ENCODE measurements around the gene PLEKHG7.
"Not testable (repeated sequence)": the region's sequence is repeated elsewhere in the genome, so short reads cannot be mapped to it uniquely, and the experiment has no call there.

Gene PLEKHG7, protein sequence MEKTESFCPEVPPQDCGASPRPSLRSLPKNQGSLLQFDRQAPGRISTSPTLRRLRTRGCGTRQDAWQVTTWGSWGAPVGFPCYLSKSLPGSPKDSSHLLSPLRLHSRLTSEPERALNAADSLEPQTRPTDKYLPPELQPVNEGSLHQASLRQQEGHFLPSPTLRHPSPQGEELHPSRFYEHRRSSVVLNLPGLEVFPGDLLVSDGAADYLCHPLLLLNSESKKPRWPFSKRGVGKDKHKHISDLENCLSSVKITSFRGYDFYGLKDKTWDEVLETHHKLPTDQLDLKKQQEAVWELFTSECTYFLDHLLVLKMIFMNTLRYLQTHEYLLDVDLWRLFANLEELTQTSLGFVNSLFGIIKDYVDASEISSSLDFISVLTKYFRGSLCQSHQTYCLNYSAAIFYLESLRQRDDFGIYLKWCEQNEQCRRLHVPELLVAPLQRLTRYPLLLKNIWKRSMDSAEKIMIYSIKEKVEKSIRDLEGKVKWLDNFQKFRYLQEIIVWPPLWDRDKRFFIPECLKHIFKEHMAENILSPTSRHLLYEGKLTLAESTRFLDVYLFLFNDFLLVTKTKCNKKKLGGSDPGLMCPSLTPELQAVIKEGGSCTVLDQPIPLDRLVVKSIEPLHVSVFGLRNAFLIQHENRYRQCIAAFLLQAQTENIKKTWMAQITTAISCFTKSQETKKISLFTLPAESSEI

DNA sequence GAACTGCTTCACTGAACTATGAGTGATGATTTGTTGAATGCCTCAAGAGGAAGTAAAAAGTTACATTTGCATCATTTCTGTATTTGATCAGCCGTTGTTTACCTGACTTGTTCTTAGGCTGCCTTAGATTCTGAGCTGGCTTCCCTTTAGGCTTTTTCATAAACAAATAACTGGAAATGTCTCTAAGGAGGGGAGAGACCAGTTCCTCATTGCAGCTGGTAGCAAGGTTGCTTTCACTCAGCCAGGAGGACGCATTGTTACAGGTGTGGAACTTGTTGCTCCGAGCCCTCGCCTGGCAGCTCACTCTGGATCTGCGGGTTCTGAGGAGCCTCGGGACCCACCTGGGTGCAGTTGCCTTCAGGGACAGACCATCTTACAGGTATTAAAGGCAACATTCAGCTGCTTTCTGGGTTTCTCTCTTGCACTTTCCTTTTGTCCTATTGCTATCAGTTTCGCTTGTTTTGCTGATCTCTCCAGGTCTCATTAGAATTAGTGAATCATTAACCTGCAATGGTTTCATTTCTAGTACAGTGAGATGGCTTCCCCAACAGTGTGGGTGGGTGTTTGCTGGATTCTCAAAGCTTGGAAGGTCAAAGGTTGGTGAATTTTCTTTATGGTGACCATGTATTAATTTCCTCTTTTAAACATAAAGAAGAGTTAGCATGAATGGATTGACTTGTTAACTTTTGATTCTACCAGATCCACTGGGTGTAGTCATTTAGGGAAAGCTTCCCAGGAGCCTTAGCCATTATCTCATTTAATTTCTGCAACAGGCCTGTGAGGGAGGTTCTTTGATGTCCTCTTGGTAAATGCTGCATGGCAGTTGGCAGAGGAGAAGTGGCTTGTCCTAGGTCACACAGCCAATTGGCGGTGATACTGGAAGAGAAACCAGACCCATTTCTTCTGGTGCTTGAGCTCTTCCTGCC is at the start of gene PLEKHG7:
Gene PLEKHG7, plus strand, starts transcription at position 236 of the 926 bp plus-strand sequence. CDS start 3,643 bp downstream, outside the sequence.
- DNase-seq (ENCODE audit: low read depth in 2 of 3, low spot score in 1 of 3): no peak

DNA sequence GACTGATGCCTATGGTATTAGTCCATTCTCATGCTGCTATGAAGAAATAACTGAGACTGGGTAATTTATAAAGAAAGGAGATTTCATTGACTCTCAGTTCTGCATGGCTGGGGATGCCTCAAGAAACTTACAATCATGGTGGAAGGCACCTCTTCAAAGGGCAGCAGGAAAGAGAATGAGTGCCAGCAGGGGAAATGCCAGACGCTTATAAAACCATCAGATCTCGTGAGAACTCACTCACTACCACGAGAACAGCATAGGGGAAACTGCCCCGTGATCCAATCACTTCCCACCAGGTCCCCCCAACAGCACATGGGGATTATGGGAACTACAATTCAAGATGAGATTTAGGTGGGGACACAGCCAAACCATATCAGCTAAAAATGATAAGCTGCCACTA is 48.5 kb upstream of the PLEKHG7 start:
- not testable (repeated sequence) for DNase-seq (ENCODE audit: low read depth in 2 of 3, low spot score in 1 of 3)

DNA sequence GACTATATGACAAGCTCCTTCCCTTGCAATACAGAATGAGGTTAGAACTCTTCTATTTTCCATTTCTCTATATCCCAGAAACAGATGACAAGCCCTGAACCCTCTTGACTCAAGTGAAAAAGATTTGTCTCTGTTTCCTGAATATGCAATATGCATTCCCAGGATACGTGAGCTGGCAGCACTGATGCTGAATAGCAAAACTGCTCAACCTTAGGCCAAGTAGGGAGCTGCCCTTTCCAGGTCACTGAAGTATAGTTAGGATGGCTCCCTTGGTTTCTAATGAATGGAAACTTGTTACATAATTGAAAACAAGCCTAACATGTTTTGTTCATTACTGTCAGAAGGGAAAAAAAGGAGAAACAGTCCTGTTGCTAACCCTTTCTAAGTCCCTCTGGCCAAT is 47.9 kb upstream of the PLEKHG7 start:
- DNase-seq (ENCODE audit: low read depth in 2 of 3, low spot score in 1 of 3): no peak

DNA sequence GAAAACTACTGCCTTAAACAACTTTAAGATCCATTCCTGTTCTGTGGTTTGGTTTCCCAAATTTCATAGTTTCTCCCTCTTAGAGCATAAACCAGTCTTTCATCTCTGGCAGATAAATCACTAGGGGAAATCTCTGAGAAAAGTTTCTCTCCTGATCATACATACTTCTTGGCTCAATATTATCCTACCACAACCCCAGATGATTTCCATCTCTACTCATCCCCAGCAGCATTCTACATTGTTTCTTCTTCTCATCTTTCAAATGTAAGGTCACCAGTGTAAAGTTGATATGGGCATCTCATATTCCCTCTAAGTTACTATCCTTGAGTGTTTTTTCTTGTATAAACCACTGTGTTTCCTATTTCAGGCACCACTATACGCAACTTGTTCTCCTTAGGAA is 45.9 kb upstream of the PLEKHG7 start:
- no peak for DNase-seq (ENCODE audit: low read depth in 2 of 3, low spot score in 1 of 3)

DNA sequence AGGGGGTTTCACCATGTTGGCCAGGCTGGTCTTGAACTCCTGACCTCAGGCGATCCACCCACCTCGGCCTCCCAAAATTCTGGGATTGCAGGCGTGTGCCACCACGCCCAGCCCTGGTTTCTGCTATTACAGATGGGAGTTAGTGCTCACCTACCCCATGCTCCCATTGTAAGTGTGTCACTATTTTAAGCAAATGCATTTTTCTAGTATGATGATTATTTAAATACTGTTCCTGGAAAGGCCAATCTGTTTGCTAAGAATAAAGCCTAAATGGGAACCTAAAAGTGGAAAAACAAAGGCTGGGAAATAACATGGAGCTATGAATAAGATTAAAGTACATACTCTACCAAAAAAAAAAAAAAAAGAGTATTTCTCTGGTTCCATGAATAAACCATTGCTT is 45.0 kb upstream of the PLEKHG7 start:
- no peak for DNase-seq (ENCODE audit: low read depth in 2 of 3, low spot score in 1 of 3)

DNA sequence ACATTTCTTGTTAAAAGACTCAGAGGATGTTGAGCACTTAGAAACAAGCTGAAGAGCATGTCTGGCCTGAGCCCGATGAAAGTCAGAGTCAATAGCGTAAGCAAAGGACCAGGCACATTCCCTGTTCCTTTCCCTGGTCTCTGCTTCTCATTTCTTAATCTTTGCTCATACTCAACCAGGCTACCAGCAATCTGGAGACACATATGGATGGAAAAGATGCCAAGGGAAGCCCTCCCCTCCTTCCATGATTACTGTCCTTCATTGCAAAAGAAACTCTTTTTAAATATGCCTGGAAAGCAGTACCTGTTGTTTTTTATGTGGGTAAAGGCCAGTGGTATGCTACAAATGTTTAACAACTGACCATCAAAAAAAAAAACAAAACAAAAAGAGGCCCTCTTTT is 44.2 kb upstream of the PLEKHG7 start:
- DNase-seq (ENCODE audit: low read depth in 2 of 3, low spot score in 1 of 3): no peak

DNA sequence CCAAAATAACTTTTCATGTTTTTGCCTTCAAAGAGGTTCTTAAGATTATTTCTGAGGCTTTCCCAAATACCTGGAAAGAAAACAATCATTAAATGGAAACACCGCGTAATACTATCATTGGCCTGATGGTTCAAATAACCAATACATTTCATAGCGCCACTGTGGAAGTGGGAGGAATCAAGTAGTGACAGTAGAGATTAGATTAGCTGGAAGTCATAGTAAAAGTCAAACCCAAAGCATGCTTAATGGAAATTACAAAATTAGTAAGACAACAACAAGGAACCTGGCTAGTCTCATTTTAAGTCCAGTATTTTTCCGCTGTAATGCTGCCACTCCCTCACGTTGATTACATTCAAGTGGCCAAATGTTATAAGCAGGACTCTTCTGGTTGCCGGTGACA is 41.5 kb upstream of the PLEKHG7 start:
- DNase-seq (ENCODE audit: low read depth in 2 of 3, low spot score in 1 of 3): no peak

DNA sequence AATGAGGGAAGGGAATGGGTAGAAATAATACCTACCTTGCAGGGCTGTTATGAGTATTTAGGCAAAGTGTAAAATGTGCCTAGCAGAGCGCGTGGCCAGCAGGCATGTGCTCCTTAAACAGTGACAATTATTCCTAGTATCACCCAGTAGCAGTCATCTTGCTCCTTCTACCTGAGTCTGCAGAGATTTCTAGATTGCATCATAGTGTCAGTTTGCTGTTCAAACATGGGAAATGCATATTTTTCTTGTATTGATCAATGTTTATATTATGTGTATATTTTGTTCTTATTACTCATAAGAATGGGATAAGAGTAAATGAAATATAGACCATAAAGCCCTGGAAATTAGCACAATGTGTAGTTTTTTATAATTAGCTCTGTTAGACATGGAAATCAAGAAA is 37.3 kb upstream of the PLEKHG7 start:
- DNase-seq (ENCODE audit: low read depth in 2 of 3, low spot score in 1 of 3): no peak

DNA sequence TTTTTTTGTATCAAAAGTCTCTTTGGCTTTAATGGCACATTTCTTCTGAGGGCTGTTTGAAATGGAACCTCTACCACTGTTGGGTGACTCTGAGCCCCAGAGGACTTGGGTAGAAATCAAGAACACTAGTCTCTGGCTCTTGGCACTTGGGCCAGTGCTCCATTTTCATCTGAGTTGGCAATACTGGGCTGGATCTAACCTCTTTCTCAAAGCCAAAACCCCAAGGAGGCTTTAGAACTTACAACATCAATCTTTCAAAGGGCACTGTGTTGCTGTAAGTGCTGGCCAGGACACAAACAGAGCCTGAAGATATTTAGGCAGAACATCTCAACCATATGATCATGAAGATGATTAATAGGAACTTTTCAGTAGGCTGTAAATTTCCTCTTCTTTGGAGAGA is 34.0 kb upstream of the PLEKHG7 start:
- DNase-seq (ENCODE audit: low read depth in 2 of 3, low spot score in 1 of 3): no peak

DNA sequence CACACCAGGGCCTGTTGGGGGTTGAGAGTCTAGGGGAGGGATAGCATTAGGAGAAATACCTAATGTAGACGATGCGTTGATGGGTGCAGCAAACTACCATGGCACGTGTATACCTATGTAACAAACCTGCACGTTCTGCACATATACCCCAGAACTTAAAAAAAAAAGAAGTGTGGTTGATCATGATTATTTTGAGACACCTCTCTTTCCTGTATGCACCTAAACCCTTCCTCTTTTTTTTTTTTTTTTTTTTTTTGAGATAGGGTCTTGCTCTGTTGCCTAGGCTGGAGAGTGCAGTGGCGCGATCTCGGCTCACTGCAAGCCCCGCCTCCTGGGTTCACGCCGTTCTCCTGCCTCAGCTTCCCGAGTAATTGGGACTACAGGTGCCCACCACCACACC is 31.3 kb upstream of the PLEKHG7 start:
- not testable (repeated sequence) for DNase-seq (ENCODE audit: low read depth in 2 of 3, low spot score in 1 of 3)

DNA sequence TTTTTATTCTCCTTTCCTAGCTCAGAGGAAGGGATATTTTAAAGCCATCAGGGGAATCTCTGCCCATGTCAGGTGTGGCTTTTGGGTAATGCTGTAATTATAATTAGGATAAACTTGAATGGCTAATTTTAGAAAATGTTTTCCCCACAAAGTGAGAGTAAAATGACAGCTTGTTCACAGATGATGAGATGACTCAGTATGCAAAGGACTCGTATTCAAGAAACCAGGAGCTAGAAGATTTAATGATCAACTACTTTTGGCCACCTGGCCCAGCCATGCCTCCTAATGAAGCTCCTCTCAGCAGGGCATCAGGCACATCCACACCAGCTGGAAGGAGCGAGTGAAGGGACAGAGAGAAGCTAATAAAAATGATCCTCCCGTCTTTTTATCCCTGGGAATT is 29.0 kb upstream of the PLEKHG7 start:
- DNase-seq (ENCODE audit: low read depth in 2 of 3, low spot score in 1 of 3): no peak

DNA sequence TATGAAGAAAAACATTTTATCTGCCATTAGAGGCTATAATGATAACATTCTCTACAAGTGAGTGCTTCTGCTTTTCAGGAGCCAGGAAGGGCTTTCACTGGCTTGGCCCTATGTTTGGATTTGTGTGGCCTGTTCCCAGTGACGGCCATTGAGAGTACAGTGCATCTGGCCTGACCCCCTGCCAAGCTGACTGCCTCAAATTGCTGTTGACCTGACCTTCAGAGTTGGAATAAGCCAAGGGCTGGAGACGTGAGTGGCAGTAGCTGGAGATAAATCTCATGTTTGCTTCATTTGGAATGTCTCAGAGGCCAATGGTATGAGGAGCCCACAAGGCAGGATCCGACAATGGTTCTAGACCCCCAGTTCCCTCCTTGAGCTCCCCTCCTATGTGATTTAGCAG is 28.3 kb upstream of the PLEKHG7 start:
- no peak for DNase-seq (ENCODE audit: low read depth in 2 of 3, low spot score in 1 of 3)

DNA sequence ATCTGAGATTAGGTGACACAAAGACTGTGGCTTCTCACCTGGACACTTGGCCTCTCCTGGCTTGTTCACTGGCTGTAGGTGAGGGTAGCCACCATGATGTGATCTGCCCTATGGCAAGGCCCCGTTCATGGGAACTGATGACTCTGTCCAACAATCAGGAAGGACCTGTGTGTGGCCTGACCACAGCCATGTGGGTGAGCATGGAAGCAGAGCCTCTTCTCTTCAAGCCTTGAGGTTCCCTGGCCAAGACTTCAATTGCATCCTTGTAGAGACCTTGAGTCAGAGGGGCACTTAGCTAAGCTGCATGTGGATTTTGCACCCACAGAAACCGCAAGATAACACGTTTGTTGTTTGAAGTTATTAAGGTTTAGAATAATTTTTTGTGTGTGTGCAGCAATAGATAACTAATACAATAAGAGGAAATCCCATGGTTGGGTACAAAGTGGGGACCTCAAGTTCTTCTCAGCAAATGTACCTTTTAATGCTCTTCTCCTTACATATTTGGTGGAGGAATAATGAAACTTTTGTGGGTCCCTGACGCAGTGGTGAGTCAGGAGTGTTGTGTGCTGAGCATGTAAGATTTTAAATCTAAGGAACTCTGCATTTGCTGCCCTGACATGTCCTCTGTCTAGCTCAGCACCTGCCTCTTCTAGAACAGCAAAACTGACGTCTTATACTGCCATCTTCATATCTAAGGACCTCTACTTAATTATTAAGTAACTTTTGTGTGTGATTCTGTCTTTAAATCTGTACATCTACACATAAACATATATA is 27.5 kb upstream of the PLEKHG7 start:
- DNase-seq (ENCODE audit: low read depth in 2 of 3, low spot score in 1 of 3): no peak

DNA sequence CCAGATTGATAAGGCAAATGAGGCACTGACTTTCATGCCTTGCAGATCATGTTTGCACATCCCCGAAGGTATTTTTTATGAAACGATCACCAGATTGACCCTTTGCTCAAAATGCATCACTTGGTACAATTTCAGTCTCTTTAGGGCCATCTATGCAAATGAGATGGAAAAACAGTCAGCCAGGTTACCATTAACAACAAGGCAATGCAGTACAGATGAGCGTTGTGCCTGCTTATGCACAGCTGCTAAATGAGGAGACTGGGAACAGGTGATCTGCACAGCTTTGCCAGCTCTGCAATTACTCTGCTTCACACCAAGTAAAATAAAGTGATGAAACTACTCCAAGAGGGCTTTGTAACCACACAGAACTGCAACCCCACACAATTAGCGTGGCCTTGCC is 26.1 kb upstream of the PLEKHG7 start:
- DNase-seq (ENCODE audit: low read depth in 2 of 3, low spot score in 1 of 3): no peak

DNA sequence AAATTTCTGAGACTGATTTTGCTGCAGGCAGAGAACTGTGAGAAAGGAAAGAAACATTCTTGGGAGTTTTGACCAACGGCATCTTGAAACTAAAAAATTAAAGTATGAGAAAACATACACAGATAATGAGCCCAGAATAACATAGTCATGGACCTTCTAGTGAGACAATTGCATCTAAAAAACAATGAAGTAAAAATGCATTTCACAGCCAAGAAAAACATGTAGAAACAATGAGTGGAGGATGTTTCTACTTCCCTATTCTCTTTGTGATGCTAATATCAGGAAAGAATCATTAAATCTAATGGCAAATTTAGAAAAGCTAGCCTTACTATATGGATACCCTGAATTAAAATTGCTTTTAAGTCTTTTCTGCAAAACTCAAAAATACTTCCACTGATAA is 12.2 kb upstream of the PLEKHG7 start:
- no peak for DNase-seq (ENCODE audit: low read depth in 2 of 3, low spot score in 1 of 3)

DNA sequence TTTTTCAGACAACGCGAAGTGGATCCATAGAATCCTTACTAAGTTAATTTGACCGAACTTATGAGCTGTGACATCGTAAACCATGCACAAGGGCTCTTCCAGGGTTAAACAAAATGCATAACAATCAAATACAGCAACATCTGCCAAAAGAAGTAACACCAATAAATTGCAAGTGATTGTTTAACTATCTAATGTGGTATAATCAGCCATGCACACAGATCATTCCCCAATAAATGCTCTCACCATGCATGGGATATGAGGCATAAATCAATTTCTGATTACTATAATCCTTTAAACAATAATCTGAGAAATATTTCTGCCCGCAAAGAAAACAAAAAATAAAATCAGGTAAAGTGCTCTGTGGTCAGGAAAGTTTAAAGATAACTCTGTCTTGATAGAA is 7.7 kb upstream of the PLEKHG7 start:
- DNase-seq (ENCODE audit: low read depth in 2 of 3, low spot score in 1 of 3): no peak

DNA sequence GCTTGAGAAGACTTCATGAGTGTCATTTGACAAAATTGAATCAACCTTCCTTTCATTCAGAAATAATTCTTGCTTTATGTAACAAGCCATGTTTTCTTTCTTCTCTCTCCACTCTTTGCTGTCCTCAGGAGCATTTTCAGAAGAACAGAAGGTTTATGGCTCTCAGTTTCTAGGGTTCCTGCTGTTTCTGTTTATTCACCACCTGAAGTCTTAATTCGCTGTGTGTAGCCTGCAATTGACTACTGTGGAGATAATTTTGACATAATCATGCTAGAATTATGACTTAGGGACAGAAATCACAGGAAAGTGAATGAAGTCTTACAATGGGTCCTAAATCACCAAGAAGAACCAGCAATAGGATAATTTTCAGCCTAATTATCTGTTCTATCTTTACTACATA is 7.2 kb upstream of the PLEKHG7 start:
- no peak for DNase-seq (ENCODE audit: low read depth in 2 of 3, low spot score in 1 of 3)

DNA sequence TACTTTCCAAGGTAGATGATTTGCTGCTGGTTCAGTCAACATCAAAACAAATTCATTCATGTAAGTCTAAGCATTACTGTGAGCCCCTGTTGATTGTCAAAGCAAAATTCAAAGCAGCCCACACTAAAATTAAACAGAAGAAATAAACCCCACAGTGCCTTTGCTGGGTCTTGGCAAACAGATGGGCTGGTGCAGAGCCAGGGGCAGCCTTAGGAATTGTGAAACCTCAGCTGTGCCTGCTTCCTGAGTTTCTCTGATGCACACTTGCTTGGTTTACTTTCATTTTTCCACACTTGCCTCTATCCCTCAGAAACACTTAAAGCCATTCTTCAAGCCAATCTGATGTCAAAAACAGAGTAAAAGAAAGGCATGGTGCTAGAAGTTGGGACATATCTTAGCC is 6.6 kb upstream of the PLEKHG7 start:
- DNase-seq (ENCODE audit: low read depth in 2 of 3, low spot score in 1 of 3): no peak

DNA sequence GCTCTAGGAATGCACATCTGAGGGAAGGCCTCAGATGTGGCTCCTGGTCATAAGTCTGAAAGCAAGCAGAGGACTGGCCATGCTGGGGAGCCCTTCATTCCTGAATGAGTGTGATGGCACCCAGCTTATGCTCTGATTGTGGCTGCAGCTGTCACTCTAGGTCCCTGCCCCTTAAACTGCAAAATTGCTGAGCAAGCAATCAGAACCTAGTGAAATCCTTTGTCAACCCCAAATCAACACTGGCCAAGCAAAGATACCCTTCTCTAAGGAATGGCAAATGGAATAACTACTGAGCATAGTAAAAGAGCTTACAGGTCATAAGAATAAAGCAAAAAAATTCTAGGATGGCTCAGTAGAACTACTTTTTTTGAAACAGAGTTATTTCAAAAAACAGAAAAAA is 4.3 kb upstream of the PLEKHG7 start:
- no peak for DNase-seq (ENCODE audit: low read depth in 2 of 3, low spot score in 1 of 3)

DNA sequence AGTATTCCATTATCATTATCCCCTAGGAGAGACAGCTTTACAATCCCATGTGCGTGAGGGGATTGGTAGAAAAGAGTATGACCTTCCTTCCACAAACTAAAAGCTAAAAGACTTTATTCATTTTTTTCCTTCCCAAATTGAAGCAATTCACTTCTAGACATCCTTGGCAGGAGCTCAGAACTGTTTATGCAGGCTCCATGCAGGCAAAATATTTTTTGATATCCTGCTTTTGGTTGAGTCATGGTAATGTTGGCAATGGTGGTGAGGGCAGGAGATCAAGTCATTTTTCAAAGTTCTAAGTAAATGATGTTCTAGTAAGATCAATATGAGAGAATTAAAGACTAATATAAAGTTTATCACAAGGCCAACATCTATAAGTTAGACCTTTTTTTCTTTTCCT is 1.3 kb upstream of the PLEKHG7 start:
- DNase-seq (ENCODE audit: low read depth in 2 of 3, low spot score in 1 of 3): no peak

DNA sequence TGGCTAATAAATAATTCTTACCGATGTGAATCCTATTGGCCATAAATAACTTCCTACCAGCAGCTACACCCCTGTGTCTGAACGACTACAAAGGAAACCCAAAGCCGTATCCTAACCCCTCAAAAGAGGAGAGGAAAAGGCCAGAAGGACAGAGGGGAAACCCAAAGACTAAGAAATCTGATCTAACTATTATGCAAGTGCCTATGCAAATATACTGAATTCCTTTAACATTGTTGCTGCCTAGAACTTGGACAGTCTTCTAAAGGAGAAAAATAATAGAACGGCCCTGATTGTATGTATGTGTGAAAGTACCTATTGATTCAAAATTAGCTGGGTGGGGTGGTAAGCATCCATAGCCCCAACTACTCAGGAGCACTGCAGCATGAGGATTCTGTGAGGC is 997 bp downstream of the PLEKHG7 start:
- DNase-seq (ENCODE audit: low read depth in 2 of 3, low spot score in 1 of 3): no peak
